ENCODE data around the gene SCGB3A2. TPM values are rescaled to one million over a fixed set of nuclear protein-coding genes. Genes with fewer than 3 reads are reported as not detected.
"Not testable (repeated sequence)": the region's sequence is repeated elsewhere in the genome, so short reads cannot be mapped to it uniquely, and the experiment has no call there.

SCGB3A2 gene
- total RNA-seq, 1 donor from 2014 or later, result not detected

GRCh38 chr5:147863454-147864158 lies 14.9 kb upstream of the SCGB3A2 start:
- DNase-seq (ENCODE audit: low read depth in 2 of 2), result peak in 1 of 2 donors; percentile 30

- DNase-seq (ENCODE audit: low read depth in 2 of 2), result no peak
Observed at GRCh38 chr5:147869112-147869511, 9.4 kb upstream of the SCGB3A2 start.

GRCh38 chr5:147869892-147870291 lies 8.6 kb upstream of the SCGB3A2 start:
- DNase-seq (ENCODE audit: low read depth in 2 of 2), result not testable (repeated sequence)

- DNase-seq (ENCODE audit: low read depth in 2 of 2), result not testable (repeated sequence)
Observed at GRCh38 chr5:147871980-147872549, 6.4 kb upstream of the SCGB3A2 start.

DNA sequence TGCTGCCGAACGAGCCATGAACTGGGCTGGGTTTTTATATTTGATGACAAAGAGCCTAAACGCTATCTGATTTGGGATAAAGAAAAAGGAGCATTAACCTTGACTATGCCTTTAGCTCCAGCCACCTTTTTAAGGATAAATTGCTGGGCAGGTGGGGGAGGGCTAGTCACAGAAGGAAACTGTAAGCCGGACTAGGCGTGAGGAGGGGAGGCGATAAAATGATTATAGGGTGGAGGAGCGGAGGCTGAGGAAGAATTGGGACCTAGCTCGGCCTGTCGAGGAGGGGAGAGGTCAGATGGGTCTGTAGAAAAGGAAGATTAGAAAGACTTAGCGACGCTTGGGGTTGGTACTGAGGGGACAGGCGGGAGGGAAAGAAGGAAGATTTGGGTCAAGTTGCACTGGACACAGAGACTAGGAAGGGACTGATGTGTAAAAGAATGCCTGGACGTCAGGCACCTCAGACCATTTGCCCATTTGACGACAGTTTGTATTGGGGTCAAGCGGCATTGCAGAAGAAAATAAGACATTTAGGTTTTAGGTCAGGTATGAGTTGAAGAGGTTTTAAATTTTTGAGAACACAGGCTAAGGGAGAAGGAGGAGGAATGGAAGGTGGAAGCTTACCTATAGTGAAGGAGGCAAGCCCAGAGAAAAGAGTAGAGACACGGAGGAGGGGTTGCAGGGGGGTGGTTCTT lies 5.6 kb upstream of the SCGB3A2 start:
- DNase-seq (ENCODE audit: low read depth in 2 of 2), result not testable (repeated sequence)

- not testable (repeated sequence) for DNase-seq (ENCODE audit: low read depth in 2 of 2)
Observed at GRCh38 chr5:147874118-147874875, 4.2 kb upstream of the SCGB3A2 start.

DNA sequence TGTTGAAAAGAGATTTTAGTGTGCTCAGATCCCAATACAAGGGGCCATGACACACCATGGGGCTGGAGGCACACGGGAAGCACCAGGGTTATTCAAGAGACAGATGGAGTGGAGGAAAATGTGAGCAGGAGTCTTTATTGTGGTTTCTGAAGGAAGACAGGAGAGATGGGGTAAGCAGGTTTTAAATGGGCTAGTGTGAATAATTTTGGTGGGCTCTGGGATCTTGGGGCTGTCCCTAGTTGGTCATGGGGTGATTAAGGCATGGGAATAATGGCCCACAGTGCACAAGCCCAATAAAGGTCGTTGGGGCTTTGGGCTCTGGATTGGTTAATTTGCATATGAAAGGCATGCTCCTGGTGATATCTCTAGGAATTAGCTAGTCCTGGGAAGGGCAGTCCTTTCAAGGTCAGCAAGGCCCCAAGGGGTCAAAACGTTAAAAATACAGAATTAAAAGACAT lies 3.6 kb upstream of the SCGB3A2 start:
- no peak for DNase-seq (ENCODE audit: low read depth in 2 of 2)

DNA sequence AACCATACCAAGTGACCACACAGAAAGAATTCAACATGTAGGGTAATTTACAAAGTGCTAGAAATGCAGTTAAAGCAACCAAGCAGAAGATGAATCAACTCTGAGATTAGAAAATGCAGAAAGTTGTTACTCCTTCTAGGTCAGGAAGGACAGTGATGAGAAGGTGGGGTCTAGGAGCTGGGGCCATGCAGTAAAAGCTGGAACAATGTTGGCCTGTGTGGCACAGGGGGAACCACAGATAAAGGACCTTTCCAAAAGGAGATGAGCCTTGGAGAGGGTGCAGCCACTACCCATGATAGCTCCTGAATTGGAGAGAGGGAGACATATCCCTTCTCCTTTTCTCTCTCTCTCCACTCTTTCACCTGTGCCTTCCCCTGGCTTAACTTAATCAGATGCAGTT lies 2.4 kb upstream of the SCGB3A2 start:
- DNase-seq (ENCODE audit: low read depth in 2 of 2), result no peak

DNA sequence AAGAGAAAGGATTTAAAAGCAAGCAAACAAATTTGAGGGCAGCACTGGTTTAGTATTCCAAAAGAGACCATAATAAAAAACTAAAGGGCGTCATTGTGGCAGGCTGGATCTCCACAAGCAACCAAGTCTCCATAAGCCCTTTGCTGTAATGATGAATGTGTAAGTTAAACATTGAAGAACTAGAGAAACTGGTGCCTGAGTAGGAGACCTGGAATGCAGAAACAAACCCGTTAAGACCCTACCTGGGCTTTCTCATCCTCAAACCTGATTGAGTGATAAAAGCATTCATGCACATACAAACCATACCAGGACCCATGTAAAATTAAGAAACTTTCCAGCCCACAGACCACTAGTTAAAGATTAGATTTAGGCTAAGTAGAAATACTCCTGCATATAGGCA lies 1.9 kb upstream of the SCGB3A2 start:
- DNase-seq (ENCODE audit: low read depth in 2 of 2), result no peak

DNA sequence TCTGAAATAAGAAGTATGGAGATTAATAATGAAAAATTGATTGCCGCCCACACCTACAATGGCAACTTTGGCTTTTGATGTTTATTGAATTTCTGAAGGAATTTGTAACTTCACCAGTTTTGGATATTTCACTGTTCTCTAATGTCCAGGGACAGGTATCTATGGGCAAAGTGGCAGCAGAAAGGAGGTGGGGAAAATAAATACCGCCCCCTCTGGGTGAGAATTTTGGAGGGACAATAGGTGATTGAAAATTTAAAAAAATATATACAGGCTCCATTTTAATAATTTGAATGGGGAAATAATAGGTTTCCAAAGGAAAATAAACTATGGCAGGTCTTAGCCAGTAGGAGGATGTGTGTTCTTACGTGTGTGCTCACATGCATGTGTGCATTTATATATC lies 1.3 kb downstream of the SCGB3A2 start:
- DNase-seq (ENCODE audit: low read depth in 2 of 2), result no peak

- DNase-seq (ENCODE audit: low read depth in 2 of 2), result no peak
Observed at GRCh38 chr5:147880487-147880886, 2.0 kb downstream of the SCGB3A2 start.

DNA sequence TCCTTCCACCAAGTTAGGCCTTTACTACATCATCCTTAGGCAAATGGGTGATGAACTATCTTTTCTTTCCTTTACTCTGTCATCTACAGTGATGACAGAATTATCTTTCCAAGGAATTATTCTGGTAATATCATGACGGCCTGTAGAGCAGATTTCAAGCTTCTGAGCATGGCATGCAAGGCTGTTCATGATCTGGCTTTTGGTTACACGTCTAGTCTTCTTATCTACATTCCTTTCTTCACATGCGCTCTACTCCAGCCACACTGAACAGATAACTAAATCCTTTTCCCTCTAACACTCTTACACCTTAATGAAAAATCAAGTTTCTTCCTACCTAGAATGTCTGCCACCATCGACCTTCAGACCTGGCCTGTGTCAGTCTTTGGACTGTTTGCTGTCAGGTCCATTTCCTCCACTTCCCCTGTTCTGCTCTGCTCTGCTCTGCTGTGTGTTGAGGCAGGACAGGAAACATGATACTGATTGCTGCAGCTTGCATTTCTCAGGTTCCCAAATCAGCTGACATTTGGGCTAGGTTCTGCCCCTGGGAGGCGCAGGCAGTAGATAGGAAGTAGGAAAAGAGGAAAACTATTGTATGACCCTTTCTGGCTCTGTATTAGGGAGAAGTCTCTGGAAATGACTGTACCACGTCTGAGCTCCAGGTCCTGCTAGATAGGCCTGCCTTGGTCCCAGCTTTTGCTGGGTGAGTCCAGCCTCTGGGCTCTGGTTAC lies 4.2 kb downstream of the SCGB3A2 start:
- DNase-seq (ENCODE audit: low read depth in 2 of 2), result peak in 1 of 2 donors; percentile 3

DNA sequence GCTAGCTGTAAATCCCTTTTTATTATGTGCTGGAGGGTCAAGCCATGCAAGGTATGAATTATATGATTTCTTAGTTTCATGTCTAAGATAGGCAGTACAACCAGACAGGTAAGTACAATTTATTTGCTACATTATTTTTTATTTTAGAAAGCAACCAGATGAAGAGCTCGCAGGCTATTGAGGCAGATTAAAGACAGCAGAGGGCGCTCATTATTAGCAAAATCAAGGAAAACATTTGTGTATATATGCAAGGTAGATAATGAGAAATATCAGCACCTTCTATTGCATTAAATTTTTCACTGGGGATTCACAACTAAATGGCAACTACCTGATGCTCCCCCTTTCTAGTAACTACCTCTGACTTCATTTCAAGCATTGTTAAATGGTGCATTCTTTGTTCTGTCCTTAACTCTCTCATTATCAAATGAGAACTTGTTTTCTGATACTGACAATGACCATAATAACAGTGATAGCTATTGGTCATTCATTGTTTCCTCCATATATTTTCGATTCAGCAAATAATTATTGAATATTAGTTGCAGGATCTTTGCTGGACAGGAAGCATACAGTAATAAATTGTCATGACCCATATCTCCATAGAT lies 8.6 kb downstream of the SCGB3A2 start:
- peak; percentile 14 to 69 for DNase-seq (ENCODE audit: low read depth in 2 of 2)

DNA sequence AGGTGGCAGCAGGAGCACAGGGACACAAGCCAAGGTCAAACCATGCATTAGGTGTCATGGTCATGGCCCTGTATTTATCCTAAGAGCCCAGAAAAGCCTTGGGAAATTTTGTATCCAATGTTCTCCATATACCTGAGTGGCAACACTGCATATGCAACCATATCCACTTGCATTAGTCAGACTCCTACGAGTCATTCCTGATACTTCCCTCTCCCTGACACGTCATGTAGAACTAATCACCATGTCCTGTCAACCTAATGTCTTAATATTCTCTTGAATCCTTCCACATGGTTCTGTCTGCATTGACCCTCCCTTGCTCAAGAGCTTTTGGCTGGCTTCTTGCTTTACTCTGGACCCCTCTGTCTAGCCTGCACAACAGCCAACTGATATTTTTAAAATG lies 9.4 kb downstream of the SCGB3A2 start:
- DNase-seq (ENCODE audit: low read depth in 2 of 2), result no peak

GRCh38 chr5:147892696-147893296 lies 14.3 kb downstream of the SCGB3A2 start:
- DNase-seq (ENCODE audit: low read depth in 2 of 2), result no peak

DNA sequence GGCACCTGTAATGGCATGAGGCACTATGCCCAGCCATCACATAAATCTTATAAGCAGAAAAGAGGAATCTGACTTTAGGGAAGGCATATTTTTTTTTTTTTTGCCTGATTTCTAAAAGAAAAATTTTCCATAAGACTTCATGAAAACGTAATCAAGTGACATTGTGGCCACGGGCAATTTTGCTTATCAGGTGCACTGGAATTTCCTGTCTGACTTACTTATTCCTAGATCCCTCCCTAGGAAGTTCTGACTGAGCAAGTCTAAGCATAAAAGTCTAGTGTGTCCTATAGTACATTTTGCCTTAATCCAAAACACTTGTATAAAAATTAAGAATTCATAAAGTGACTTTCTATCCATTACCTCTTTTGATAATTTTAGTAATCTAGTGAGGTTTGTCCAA lies 15.3 kb downstream of the SCGB3A2 start:
- DNase-seq (ENCODE audit: low read depth in 2 of 2), result peak in 1 of 2 donors; percentile 21

DNA sequence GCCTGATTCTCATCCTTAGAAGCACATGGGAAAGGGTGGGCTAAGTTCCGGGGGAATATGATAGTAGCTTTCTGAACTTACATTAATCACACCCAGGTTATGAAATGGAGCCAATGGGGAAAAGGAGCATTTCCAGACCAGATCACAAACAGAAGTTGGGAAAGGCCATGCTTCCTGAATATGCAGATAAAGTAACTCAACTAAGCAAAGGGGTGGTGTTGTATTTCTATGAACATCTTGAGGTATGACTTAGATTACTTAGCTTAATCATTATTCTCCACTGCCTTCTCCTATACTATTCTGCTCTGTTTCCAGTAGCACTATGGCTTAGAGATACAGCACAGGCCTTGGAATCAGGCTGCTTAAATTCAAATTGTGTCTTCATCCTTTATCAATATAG lies 17.4 kb downstream of the SCGB3A2 start:
- DNase-seq (ENCODE audit: low read depth in 2 of 2), result no peak

- DNase-seq (ENCODE audit: low read depth in 2 of 2), result no peak
Observed at GRCh38 chr5:147898875-147899401, 20.4 kb downstream of the SCGB3A2 start.

GRCh38 chr5:147901599-147902039 lies 23.1 kb downstream of the SCGB3A2 start:
- DNase-seq (ENCODE audit: low read depth in 2 of 2), result no peak

DNA sequence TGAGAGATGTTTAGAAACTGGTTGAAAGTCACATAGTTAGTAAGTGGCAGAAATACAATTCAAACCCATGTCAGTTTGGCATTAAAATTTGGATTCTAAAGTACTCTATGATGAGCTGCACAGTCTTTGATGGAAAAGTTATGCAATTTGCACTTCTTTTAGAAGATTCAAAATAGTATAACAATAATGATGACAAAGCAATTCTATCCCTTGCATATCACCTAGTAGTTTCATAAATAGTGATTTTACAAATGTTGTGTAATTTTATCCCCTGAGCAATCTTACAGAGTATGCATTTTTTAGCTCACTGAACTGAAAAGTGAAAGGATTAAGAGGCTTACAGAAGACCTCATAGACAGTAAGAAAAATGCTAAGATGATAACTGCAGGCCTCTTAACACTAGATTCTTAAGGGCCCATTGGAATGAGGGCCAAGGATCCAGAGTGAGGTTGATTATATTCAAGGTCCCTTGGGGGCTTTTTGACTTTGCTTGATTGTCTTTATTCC lies 24.2 kb downstream of the SCGB3A2 start:
- no peak for DNase-seq (ENCODE audit: low read depth in 2 of 2)
